Endothelial cell of umbilical vein (primary cell): ENCODE results near the gene NEMF. TPM values are rescaled to one million over a fixed set of nuclear protein-coding genes. Genes with fewer than 3 reads are reported as not detected.

Experiments
- BruUV-seq: library from RNA; stranded (reverse); fragments of 400-500 nt; replicated peaks from 2 replicates; lab custom pipeline; 2021; lab: Mats Ljungman, UMichigan
- CTCF ChIA-PET: fragments of 300-600, 350-600 bp; sonication (Branson Sonifier 250); formaldehyde crosslinking; loops from one replicate; lab custom pipeline; 2021; ENCODE audit warnings: antibody characterized with exemption, inconsistent platforms; lab: Charles Lee
- POLR2A ChIA-PET: fragments of 300-600, 350-600 bp; sonication (Branson Sonifier 250); formaldehyde crosslinking; loops from one replicate; lab custom pipeline; 2021; ENCODE audit warnings: antibody characterized with exemption, inconsistent platforms; lab: Charles Lee
- DNase-seq: peaks from one replicate; pipeline ENCODE4 v3.0.0-alpha.2; 2011; ENCODE audit warnings: low read depth, low spot score
- FAIRE-seq: peaks from 2 replicates; lab custom pipeline; 2011; peaks lifted over from hg19 to GRCh38; lab: Jason Lieb, UNC
- H2AFZ ChIP-seq: 2 replicates; pipeline ENCODE4 v1.6.0; 2012; ENCODE audit warnings: low read depth, low read length, control low read depth, inconsistent platforms
- H3K27ac ChIP-seq: 2 replicates; pipeline ENCODE4 v1.5.1; 2011; ENCODE audit warnings: low read depth, mild to moderate bottlenecking, control low read depth, low read length, moderate library complexity; ENCODE audit not compliant: insufficient read depth
- H3K27me3 ChIP-seq, 2 experiments: 2 replicates each; pipeline versions ENCODE4 v1.6.0 to v1.6.1; 2011; ENCODE audit warnings: low read length in 2 of 2, mixed read lengths in 1 of 2; ENCODE audit not compliant: control insufficient read depth in 2 of 2, insufficient read depth in 2 of 2
- H3K36me3 ChIP-seq, 2 experiments: 2 replicates in 1 of 2; 3 replicates in 1 of 2; pipeline ENCODE4 v1.5.1; 2011; ENCODE audit warnings: low read length in 2 of 2, mild to moderate bottlenecking in 1 of 2, moderate library complexity in 1 of 2; ENCODE audit not compliant: control insufficient read depth in 2 of 2, insufficient read depth in 2 of 2; ENCODE audit errors: extremely low read depth in 1 of 2
- H3K4me1 ChIP-seq: 3 replicates; pipeline ENCODE4 v1.5.1; 2011; ENCODE audit warnings: mild to moderate bottlenecking, low read length; ENCODE audit not compliant: control insufficient read depth, insufficient read depth; ENCODE audit errors: extremely low read depth
- H3K4me2 ChIP-seq: 2 replicates; pipeline ENCODE4 v1.6.1; 2011; ENCODE audit warnings: low read length, control low read depth, mixed read lengths; ENCODE audit not compliant: insufficient read depth
- H3K4me3 ChIP-seq, 3 experiments: fragments of 200-600 bp in 1 of 3; sonication (generic), shearing (Covaris generic) in 1 of 3; replicated peaks in 1 of 3; 2 replicates each; pipeline ENCODE4 v1.5.1; 2011 to 2016; ENCODE audit warnings: control low read depth in 3 of 3, low read length in 3 of 3, mild to moderate bottlenecking in 2 of 3, inconsistent platforms in 1 of 3, low read depth in 1 of 3, moderate library complexity in 1 of 3; ENCODE audit not compliant: insufficient read depth in 1 of 3
- H3K79me2 ChIP-seq: 2 replicates; pipeline ENCODE4 v1.6.0; 2012; ENCODE audit warnings: low read length, inconsistent platforms; ENCODE audit not compliant: control insufficient read depth, insufficient read depth
- H3K9ac ChIP-seq: replicated peaks from 2 replicates; pipeline ENCODE3; 2011; ENCODE audit warnings: low read length, control low read depth; ENCODE audit not compliant: insufficient read depth; ENCODE audit errors: extremely low read depth
- H3K9me1 ChIP-seq: replicated peaks from 3 replicates; pipeline ENCODE4 v1.6.0; 2011; ENCODE audit warnings: mild to moderate bottlenecking, low read length; ENCODE audit not compliant: control insufficient read depth, insufficient read depth; ENCODE audit errors: extremely low read depth
- H3K9me3 ChIP-seq: replicated peaks from 2 replicates; pipeline ENCODE4 v1.5.1; 2012; ENCODE audit warnings: low read length, inconsistent platforms; ENCODE audit not compliant: control insufficient read depth, insufficient read depth
- H4K20me1 ChIP-seq: replicated peaks from 2 replicates; pipeline ENCODE3; 2011; ENCODE audit warnings: mild to moderate bottlenecking, low read length; ENCODE audit not compliant: control insufficient read depth, insufficient read depth; ENCODE audit errors: extremely low read depth
- EZH2 ChIP-seq: IDR thresholded peaks from 2 replicates; pipeline ENCODE4 v1.6.1; 2012; ENCODE audit warnings: borderline replicate concordance, low read depth, mild to moderate bottlenecking, moderate library complexity, low read length, inconsistent platforms; ENCODE audit not compliant: severe bottlenecking
- FOS ChIP-seq: IDR thresholded peaks from 2 replicates; pipeline ENCODE4 v1.6.1; 2011; ENCODE audit warnings: mild to moderate bottlenecking, low read length, moderate library complexity, borderline replicate concordance; ENCODE audit not compliant: insufficient read depth
- GATA2 ChIP-seq: IDR thresholded peaks from 2 replicates; pipeline ENCODE4 v1.7.0; 2011; ENCODE audit warnings: low read depth, mild to moderate bottlenecking, moderate library complexity, mixed read lengths, low read length; ENCODE audit not compliant: insufficient read length, insufficient read depth
- JUN ChIP-seq: IDR thresholded peaks from 2 replicates; pipeline ENCODE4 v1.6.1; 2011; ENCODE audit warnings: borderline replicate concordance, low read depth; ENCODE audit not compliant: insufficient read length, insufficient read depth
- MAX ChIP-seq: IDR thresholded peaks from 2 replicates; pipeline ENCODE4 v1.6.1; 2011; ENCODE audit not compliant: insufficient read depth, insufficient read length
- MYC ChIP-seq: IDR thresholded peaks from one replicate; pipeline ENCODE4 v1.6.1; 2011; ENCODE audit warnings: mild to moderate bottlenecking, low read depth, low read length
- POLR2A ChIP-seq: IDR thresholded peaks from 2 replicates; pipeline ENCODE4 v1.6.1; 2012; ENCODE audit warnings: low read depth, mild to moderate bottlenecking, control low read depth, low read length
- POLR2AphosphoS5 ChIP-seq: IDR thresholded peaks from 2 replicates; pipeline ENCODE4 v1.6.1; 2012; ENCODE audit warnings: low read depth, mild to moderate bottlenecking, control low read depth, low read length, moderate library complexity; ENCODE audit not compliant: insufficient read depth
- dilution Hi-C: fragments of 300-500 bp; cut with MboI; formaldehyde crosslinking; loops from one replicate; pipeline ENCODE4 v1.15.0; 2019; ENCODE audit warnings: low sequenced_read_pairs; ENCODE audit not compliant: extremely low pct_ligation_motif_present
- intact Hi-C: fragments of 100-400 bp; cut with micrococcal nuclease; formaldehyde crosslinking; loops from one replicate; pipeline ENCODE4 v1.10.0; 2022
- polyA plus RNA-seq, 4 experiments: library from polyadenylated mRNA; depleted of rRNA in 3 of 4; stranded (reverse) in 3 of 4; unstranded in 1 of 4; fragments of >200 nt; gene quantifications; 2 replicates each; pipeline versions ENCODE4 v1.2.1 to v1.2.3, GENCODE V29; 2011 to 2012; ENCODE audit warnings: missing spikeins in 1 of 4
- total RNA-seq: library from RNA; stranded (reverse); gene quantifications from 2 replicates; pipeline ENCODE4 v1.2.3, GENCODE V29; 2021
- TF ChIP-seq, protein P1 (sequence below), 2 donors: IDR thresholded peaks; 1 replicate in 1 of 2; 2 replicates in 1 of 2; pipeline ENCODE4 v1.5.1; 2011; ENCODE audit warnings: low read length in 2 of 2, mild to moderate bottlenecking in 2 of 2, moderate library complexity in 2 of 2, control low read depth in 1 of 2, inconsistent platforms in 1 of 2, low read depth in 1 of 2; ENCODE audit not compliant: insufficient read depth in 1 of 2; ENCODE audit errors: extremely low read depth in 1 of 2

The NEMF gene
- total and polyA plus RNA-seq, 2 donors (not counting 3 experiments of a cell fraction or from before 2014, with no cell fraction given): 12.2 to 71.4 TPM

- H3K27ac ChIP-seq: no peak overlapping the region
- no TSS peak for BruUV-seq
- intact Hi-C loops (no loop called here), dilution Hi-C loops (no loop called here)
- DNase-seq (no peak), FAIRE-seq (no peak)
- H3K4me2 ChIP-seq: no peak overlapping the region
- ChIA-PET POLR2A (no interaction called here), CTCF (interaction anchor here (1.6 kb wide), 1 partner anchor 9 kb away, joined by 4 read pairs; no protein-coding TSS in a partner anchor)
- H3K36me3 ChIP-seq: peaks cover 18 to 22% of the 10 kb centered on the region in 2 experiments
- no peaks in the 10 kb centered on the region for H3K9me3 ChIP-seq
- H3K27me3 ChIP-seq: no peaks in the 10 kb centered on the region
- no peak overlapping the region for H2AFZ ChIP-seq
- no peak for TF ChIP-seq POLR2AphosphoS5
- TF ChIP-seq EZH2: no peak
- TF ChIP-seq MYC: no peak
- TF ChIP-seq POLR2A: no peak
- TF ChIP-seq, protein P1, sequence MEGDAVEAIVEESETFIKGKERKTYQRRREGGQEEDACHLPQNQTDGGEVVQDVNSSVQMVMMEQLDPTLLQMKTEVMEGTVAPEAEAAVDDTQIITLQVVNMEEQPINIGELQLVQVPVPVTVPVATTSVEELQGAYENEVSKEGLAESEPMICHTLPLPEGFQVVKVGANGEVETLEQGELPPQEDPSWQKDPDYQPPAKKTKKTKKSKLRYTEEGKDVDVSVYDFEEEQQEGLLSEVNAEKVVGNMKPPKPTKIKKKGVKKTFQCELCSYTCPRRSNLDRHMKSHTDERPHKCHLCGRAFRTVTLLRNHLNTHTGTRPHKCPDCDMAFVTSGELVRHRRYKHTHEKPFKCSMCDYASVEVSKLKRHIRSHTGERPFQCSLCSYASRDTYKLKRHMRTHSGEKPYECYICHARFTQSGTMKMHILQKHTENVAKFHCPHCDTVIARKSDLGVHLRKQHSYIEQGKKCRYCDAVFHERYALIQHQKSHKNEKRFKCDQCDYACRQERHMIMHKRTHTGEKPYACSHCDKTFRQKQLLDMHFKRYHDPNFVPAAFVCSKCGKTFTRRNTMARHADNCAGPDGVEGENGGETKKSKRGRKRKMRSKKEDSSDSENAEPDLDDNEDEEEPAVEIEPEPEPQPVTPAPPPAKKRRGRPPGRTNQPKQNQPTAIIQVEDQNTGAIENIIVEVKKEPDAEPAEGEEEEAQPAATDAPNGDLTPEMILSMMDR (IDR thresholded peaks at IDR 0.05; ENCODE audit: extremely low read depth in 1 of 2, insufficient read depth in 1 of 2, low read depth in 1 of 2, low read length in 2 of 2): no peak
- no peaks in the 10 kb centered on the region for H3K4me1 ChIP-seq
- H3K79me2 ChIP-seq: no peaks in the 10 kb centered on the region
- H4K20me1 ChIP-seq: no peaks in the 10 kb centered on the region
- H3K9ac ChIP-seq: no peak overlapping the region
- H3K4me3 ChIP-seq: no peak overlapping the region
- no peaks in the 10 kb centered on the region for H3K9me1 ChIP-seq
These were observed 32.4 kb downstream of the NEMF start for GRCh38 chr14:49820176-49820575.

GRCh38 chr14:49816844-49817243, 35.7 kb downstream of the NEMF start:
- TF ChIP-seq FOS (no peak), JUN (no peak), MYC (no peak), POLR2A (no peak), POLR2AphosphoS5 (no peak), GATA2 (no peak), EZH2 (no peak), MAX (no peak)
- TF ChIP-seq, protein P1 (IDR thresholded peaks at IDR 0.05; ENCODE audit: extremely low read depth in 1 of 2, insufficient read depth in 1 of 2, low read depth in 1 of 2, low read length in 2 of 2): no peak
- no TSS peak for BruUV-seq
- H3K9me3 ChIP-seq: no peaks in the 10 kb centered on the region
- FAIRE-seq: no peak
- no peaks in the 10 kb centered on the region for H4K20me1 ChIP-seq
- H3K4me1 ChIP-seq: no peaks in the 10 kb centered on the region
- H2AFZ ChIP-seq: no peak overlapping the region
- H3K36me3 ChIP-seq: peaks cover 8 to 22% of the 10 kb centered on the region in 2 experiments
- CTCF ChIA-PET: no interaction called here
- DNase-seq: no peak
- POLR2A ChIA-PET: interaction anchor here (1.0 kb wide), 1 partner anchor 35 kb away, joined by 3 read pairs; no protein-coding TSS in a partner anchor
- dilution Hi-C loops (no loop called here), intact Hi-C loops (no loop called here)
- no peaks in the 10 kb centered on the region for H3K27me3 ChIP-seq
- no peak overlapping the region for H3K9ac ChIP-seq
- H3K27ac ChIP-seq: no peak overlapping the region
- H3K4me2 ChIP-seq: no peak overlapping the region
- H3K4me3 ChIP-seq: no peak overlapping the region
- H3K79me2 ChIP-seq: no peaks in the 10 kb centered on the region
- H3K9me1 ChIP-seq: no peaks in the 10 kb centered on the region
